Endothelial cell of umbilical vein (primary cell): ENCODE data around the gene CDK5RAP2.

Experiments
- EZH2 ChIP-seq: IDR thresholded peaks from 2 replicates; pipeline ENCODE4 v1.6.1; 2012; ENCODE audit warnings: borderline replicate concordance, low read depth, mild to moderate bottlenecking, moderate library complexity, low read length, inconsistent platforms; ENCODE audit not compliant: severe bottlenecking
- MYC ChIP-seq: IDR thresholded peaks from one replicate; pipeline ENCODE4 v1.6.1; 2011; ENCODE audit warnings: mild to moderate bottlenecking, low read depth, low read length
- POLR2A ChIP-seq: IDR thresholded peaks from 2 replicates; pipeline ENCODE4 v1.6.1; 2012; ENCODE audit warnings: low read depth, mild to moderate bottlenecking, control low read depth, low read length
- TF ChIP-seq, protein P1 (sequence below), 2 donors: IDR thresholded peaks; 1 replicate in 1 of 2; 2 replicates in 1 of 2; pipeline ENCODE4 v1.5.1; 2011; ENCODE audit warnings: low read length in 2 of 2, mild to moderate bottlenecking in 2 of 2, moderate library complexity in 2 of 2, control low read depth in 1 of 2, inconsistent platforms in 1 of 2, low read depth in 1 of 2; ENCODE audit not compliant: insufficient read depth in 1 of 2; ENCODE audit errors: extremely low read depth in 1 of 2
- TF ChIP-seq, protein P2 (sequence below): IDR thresholded peaks from 2 replicates; pipeline ENCODE4 v1.6.1; 2011; ENCODE audit not compliant: insufficient read depth, insufficient read length

DNA sequence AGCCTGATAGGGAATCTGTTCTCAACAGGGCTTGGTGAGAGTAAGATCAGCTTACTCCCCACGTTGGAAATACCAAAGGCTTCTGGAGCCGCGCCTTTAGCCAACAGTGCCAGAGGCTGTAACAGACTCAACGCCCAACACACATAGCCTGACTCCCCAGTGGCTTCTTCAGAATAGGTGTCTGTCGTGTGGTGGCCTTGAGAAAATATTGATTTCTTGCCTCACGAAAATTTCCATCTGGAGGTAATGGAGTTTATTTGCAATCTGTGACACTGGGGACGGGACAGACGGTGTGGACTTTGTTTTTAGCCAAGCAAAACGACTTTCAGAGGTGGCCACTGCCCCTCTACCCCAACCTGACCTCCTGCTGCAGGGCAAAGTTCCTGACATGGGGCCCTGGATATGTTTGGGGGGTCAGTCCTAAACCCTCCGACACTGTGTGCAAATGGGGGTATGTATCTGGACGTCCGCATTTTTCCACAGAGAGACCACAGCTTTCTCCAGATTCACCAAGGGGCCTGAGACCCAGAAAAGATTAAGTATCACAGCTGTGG, 189.3 kb downstream of the CDK5RAP2 start:
- TF ChIP-seq, protein P1, sequence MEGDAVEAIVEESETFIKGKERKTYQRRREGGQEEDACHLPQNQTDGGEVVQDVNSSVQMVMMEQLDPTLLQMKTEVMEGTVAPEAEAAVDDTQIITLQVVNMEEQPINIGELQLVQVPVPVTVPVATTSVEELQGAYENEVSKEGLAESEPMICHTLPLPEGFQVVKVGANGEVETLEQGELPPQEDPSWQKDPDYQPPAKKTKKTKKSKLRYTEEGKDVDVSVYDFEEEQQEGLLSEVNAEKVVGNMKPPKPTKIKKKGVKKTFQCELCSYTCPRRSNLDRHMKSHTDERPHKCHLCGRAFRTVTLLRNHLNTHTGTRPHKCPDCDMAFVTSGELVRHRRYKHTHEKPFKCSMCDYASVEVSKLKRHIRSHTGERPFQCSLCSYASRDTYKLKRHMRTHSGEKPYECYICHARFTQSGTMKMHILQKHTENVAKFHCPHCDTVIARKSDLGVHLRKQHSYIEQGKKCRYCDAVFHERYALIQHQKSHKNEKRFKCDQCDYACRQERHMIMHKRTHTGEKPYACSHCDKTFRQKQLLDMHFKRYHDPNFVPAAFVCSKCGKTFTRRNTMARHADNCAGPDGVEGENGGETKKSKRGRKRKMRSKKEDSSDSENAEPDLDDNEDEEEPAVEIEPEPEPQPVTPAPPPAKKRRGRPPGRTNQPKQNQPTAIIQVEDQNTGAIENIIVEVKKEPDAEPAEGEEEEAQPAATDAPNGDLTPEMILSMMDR (IDR thresholded peaks at IDR 0.05; ENCODE audit: extremely low read depth in 1 of 2, insufficient read depth in 1 of 2, low read depth in 1 of 2, low read length in 2 of 2) = no peak
- TF ChIP-seq, protein P2, sequence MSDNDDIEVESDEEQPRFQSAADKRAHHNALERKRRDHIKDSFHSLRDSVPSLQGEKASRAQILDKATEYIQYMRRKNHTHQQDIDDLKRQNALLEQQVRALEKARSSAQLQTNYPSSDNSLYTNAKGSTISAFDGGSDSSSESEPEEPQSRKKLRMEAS = no peak
- TF ChIP-seq MYC = no peak
- no peak for TF ChIP-seq EZH2
- no peak for TF ChIP-seq POLR2A
